ENCODE results near the gene CUX1.

CUX1 gene

GRCh38 chr7:101956130-101956529, 138.7 kb downstream of the CUX1 start:
- TF ChIP-seq, protein P1, sequence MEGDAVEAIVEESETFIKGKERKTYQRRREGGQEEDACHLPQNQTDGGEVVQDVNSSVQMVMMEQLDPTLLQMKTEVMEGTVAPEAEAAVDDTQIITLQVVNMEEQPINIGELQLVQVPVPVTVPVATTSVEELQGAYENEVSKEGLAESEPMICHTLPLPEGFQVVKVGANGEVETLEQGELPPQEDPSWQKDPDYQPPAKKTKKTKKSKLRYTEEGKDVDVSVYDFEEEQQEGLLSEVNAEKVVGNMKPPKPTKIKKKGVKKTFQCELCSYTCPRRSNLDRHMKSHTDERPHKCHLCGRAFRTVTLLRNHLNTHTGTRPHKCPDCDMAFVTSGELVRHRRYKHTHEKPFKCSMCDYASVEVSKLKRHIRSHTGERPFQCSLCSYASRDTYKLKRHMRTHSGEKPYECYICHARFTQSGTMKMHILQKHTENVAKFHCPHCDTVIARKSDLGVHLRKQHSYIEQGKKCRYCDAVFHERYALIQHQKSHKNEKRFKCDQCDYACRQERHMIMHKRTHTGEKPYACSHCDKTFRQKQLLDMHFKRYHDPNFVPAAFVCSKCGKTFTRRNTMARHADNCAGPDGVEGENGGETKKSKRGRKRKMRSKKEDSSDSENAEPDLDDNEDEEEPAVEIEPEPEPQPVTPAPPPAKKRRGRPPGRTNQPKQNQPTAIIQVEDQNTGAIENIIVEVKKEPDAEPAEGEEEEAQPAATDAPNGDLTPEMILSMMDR (IDR thresholded peaks at IDR 0.05; ENCODE audit: control insufficient read depth, insufficient read depth, low read depth, low read length, missing control alignments) = no peak
- no peak for DNase-seq (ENCODE audit: low read depth)
- no peak overlapping the region for H3K4me3 ChIP-seq (ENCODE audit: control insufficient read depth, low read depth, low read length)

GRCh38 chr7:101957744-101958525, 140.5 kb downstream of the CUX1 start:
- no peak for DNase-seq (ENCODE audit: low read depth)
- H3K4me3 ChIP-seq (ENCODE audit: control insufficient read depth, low read depth, low read length) = no peak overlapping the region
- TF ChIP-seq, protein P1 (IDR thresholded peaks at IDR 0.05; ENCODE audit: control insufficient read depth, insufficient read depth, low read depth, low read length, missing control alignments) = no peak

- TF ChIP-seq, protein P1 (IDR thresholded peaks at IDR 0.05; ENCODE audit: control insufficient read depth, insufficient read depth, low read depth, low read length, missing control alignments) = no peak
- DNase-seq (ENCODE audit: low read depth) = no peak
- no peak overlapping the region for H3K4me3 ChIP-seq (ENCODE audit: control insufficient read depth, low read depth, low read length)
These were observed 141.9 kb downstream of the CUX1 start for GRCh38 chr7:101959342-101959741.

DNA sequence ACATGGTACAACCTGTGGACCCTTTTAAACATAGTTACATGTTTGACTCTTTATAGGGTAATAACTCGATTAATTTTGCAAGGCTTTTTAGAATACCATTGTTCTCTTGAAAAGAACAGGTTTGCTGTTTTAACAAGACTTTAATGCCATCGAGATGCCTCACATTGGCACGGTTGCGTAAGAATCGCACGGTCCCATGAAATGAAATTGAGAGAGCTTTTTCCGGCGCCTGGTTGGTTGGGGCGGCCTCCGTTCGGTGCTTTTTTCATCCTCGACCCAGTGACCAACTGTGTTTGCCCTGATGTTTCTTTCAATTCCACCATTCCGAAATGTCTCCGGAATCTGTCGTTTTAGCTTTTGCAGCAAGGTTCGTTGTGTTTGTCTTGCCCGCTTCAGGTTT, 142.4 kb downstream of the CUX1 start:
- DNase-seq (ENCODE audit: low read depth) = no peak
- TF ChIP-seq, protein P1 (IDR thresholded peaks at IDR 0.05; ENCODE audit: control insufficient read depth, insufficient read depth, low read depth, low read length, missing control alignments) = no peak
- H3K4me3 ChIP-seq (ENCODE audit: control insufficient read depth, low read depth, low read length) = no peak overlapping the region

- no peak overlapping the region for H3K4me3 ChIP-seq (ENCODE audit: control insufficient read depth, low read depth, low read length)
- DNase-seq (ENCODE audit: low read depth) = no peak
- TF ChIP-seq, protein P1 (IDR thresholded peaks at IDR 0.05; ENCODE audit: control insufficient read depth, insufficient read depth, low read depth, low read length, missing control alignments) = no peak
These were observed 142.9 kb downstream of the CUX1 start for GRCh38 chr7:101960323-101960722.

GRCh38 chr7:101960985-101961708, 143.7 kb downstream of the CUX1 start:
- H3K4me3 ChIP-seq (ENCODE audit: control insufficient read depth, low read depth, low read length) = no peak overlapping the region
- no peak for DNase-seq (ENCODE audit: low read depth)
- TF ChIP-seq, protein P1 (IDR thresholded peaks at IDR 0.05; ENCODE audit: control insufficient read depth, insufficient read depth, low read depth, low read length, missing control alignments) = no peak
